Cerebellar nuclear complex (tissue), 1 donor: Measurements from ENCODE around the gene PLEKHH3.

Experiments used
- DNase-seq, 2 experiments: peaks; one replicate each; lab custom pipeline; 2025; lab: John Stamatoyannopoulos, UW

Gene PLEKHH3

DNA sequence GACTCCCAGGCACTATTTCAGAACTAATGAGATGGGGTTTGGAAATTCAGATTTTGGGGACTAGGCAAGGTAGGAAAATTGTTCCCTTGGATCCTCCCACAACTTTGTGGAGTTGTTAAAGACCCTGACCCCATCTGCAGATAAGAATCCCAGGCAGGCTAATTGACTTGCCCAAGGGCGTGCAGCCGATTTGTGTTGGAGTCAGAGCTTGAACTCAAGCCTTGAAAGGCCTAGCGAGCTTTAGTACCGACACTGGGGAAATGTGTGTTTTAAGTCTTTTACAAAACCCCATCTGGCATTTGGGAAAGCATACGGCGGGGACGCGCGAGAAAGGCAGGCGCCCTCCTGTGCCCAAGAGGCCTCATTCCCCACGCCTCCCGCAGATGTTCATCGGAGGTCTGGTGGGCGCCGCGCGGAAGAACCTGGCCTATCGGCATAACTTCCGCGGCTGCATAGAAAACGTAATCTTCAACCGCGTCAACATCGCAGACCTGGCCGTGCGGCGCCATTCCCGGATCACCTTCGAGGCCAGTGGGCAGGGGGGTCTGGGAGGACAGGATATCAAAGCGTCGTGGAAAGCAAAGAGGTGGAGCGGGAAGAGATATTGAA, 9.8 kb upstream of the PLEKHH3 start:
- no peak for DNase-seq

DNA sequence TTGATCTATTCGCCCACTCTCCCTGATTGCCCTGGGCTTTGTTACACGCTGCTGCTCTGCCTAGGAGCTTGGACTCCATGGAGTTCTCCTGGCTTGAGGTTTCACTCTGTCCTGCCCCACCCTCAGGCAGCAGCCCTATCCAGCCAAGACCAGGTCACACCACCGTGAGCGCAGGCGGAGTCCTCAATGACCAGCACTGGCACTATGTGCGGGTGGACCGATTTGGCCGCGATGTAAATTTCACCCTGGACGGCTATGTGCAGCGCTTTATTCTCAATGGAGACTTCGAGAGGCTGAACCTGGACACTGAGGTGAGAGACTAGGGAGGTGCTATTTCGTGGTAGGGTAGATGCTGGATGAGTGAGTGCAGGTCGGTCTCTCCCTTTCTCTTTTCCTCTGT, 9.0 kb upstream of the PLEKHH3 start:
- DNase-seq: no peak

DNA sequence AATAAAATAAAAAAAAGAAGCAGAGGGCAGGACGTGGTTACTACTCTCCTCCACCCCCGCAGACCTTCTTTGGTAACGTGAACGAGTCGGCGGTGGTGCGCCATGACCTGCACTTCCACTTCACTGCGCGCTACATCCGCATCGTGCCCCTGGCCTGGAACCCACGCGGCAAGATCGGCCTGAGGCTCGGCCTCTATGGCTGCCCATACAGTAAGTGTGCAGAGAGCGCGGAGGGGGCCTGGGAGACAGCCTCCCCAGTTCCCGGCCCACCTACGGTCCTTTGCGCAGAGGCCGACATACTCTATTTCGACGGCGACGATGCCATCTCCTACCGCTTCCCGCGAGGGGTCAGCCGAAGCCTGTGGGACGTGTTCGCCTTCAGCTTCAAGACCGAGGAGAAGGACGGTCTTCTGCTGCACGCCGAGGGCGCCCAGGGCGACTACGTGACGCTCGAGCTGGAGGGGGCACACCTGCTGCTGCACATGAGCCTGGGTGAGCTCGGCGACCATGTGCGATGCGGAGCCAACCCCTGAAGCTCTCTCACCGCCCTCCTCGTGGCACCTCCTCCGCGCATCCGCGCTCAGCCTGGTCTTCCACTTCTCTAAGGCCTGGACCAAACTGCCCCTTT, 8.2 kb upstream of the PLEKHH3 start:
- DNase-seq: no peak

DNA sequence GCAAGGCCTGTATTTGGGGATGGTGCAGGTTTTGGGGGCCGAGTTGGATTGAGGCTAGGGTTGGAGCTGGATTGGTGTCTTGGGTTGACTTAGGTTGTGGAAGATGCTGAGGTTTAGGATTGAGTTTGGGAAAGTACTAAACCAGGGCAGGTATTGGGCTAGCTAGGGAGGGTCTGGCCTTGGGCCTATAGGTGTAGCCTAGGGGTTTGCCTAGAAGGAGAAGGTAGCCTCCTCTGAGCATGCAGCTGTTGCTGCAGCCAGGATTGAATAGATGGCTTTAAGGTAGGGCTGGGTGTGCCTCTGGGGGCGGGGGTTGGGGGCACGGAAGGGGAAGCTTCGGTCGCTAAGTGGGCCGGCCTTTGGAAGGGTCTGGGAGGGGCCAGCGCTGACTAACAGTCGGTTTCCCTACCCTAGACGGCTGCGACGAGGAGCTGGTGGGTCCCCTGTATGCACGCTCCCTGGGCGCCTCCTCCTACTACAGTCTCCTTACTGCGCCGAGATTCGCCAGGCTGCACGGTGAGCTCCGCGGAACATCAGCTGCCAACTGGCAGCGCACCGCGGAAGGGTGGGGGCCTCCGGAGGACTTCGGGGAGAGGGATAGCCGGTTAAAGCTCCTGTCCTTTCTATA, 6.7 kb upstream of the PLEKHH3 start:
- peak in 1 of 2 experiments; percentile 47 for DNase-seq

DNA sequence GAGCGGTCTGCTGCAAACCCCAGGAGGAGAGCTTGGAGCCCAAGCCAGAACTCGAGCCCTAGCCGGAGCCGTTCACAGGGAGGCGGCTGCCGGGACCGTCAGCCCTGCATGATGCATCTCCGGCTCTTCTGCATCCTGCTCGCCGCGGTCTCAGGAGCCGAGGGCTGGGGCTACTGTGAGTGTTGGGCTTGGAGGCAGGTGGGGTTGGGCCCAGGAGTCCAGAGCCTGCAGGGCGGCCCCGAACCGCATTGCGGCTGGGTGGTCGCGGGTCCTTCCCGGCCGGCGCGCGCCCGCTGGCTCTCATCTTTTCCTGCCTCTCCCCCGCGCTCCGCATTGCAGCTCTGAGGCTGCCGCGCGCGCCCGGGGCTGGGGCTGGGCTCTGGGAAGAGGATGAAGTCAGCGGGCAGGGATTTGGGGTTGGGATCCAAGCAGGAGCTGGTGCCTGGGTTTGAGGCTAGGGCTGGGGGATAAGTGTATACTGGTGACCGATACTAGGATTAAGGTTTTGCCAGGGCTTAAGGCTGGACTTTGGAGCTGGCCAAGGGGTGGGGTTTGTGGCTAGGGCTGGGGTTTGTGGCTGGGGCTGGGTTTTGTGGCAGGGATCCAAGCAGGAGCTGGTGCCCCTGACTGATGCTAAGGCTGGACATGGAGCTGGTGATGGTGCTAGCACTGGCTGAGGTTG, 6.1 kb upstream of the PLEKHH3 start:
- peak in 1 of 2 experiments; percentile 19 for DNase-seq

DNA sequence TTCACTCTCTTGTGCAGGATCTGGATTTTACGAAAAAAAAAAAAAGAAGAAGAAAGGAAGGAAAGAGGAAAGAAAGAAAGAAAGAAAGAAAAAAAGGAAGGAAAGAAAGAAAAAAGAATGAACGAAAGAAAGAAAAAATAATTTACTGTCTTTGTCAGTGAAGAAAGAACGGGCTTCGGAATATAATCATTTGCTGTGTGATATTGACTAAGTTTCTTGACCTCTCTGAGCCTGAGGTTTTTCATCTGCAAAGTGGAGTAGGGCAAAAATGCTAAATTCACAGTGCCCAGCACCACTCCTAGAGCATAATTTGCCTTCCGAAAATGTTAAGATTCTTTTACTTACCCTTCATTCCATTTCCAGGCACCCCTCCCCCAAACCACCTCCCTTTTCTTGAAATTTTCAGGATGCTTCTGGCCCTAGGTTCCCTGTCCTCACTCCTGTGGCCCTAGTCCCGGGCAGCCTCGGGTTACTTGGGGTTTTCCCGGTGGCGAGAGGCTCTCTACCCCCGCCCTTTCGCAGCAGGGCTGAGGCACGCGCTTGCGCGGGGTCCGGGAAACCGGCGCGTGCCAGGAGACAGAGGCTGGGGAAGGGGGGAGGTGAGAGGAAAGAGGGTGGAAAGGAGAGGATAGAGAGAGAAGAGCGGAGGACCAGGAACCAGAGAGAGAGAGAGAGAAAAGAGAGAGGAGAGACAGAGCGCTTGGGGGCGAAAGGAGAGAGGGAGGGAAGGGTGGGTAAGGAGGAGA, 5.4 kb upstream of the PLEKHH3 start, which contains the start of gene CNTNAP1:
Gene CNTNAP1, plus strand, starts transcription at position 556 of the 746 bp plus-strand sequence. CDS start 299 bp downstream, outside the sequence.
- DNase-seq: peak in 1 of 2 experiments; percentile 40

DNA sequence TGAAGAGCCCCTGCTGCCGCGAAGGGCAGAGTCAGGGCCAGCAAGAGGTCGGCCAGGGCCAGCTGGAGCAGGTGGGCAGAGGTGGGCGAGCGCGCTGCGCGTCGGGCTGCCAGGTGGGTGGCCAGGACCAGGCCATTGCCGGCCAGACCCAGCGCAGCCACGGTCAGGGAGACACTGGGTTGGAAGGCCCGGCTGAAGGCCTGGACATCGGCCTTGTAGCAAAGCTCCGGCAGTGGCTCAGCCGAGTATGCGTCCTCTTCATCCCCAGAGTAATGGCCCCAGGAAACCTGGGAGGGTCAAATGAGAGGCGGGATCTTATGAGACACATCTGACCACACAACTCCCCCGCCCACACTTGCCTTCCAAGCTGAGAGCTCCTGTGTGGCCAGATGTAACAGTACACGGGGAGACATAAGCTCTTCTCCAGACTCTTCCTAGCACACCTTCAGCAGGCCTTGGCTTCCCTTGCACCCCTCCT, 3.6 kb upstream of the PLEKHH3 start:
- DNase-seq: no peak

DNA sequence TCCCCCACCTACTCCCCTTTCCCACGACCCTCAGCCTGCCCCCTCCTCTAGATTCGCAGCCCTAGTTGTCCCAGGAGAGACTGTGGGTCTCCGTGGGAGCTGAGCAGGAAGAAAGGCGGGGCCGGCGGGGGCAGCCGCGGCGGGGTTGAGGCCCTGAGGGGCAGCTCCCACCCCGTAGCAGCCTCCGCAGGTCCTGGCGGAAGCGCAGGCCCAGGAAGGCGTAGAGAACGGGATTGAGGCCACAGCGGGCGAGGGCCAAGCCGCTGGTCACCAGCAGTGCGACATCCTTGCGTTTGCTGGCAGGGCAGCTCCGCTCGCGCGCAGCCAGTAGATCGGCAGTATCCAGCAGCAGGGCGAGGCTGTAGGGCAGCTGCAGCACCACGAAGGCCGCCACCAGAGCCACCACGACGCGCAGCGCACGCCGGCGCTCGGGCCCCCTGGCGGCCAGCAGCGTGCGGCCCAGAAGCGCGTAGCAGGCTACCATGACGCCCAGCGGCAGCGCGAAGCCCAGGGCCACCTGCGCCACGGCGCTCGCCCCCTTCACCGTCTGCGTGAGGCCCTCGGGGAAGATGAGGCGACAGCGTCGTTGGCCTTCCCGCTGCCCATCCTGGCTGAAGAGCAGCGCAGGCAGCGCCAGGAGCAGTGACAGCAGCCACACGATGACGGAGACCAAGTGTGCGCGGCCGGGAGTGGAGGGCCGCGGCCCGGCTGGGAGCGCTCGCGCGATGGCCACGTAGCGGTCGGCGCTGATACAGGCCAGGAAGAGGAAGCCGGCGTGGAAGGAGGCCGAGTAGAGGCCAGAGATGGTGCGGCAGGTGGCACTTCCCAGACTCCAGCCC, 2.9 kb upstream of the PLEKHH3 start:
- no peak for DNase-seq

DNA sequence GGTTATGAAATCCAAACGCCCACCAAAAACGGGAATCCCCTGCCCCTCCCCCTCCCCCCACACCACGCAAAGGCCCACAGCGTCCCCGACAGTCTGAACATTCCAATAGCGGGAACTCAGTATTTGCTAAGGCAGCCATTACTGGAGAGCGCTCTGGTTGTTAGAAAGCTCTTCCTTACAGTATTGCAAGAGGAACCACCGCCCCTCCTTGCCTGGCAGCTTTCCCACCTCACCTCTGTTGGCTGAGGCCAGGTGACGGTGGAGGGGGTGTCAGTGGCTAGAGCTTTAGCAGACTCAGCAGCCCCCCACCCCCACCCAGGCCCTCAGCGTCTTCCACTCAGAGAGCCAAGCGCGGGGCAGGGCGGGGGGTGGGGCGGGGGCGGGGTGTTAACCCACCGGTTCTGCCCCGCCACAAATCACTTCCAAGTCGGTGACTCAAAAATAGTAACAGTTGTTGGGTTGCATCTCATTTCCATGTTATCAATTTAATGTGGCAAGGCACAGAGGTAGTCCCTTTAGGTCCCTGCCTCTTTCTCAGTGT, 2.2 kb upstream of the PLEKHH3 start:
- no peak for DNase-seq

DNA sequence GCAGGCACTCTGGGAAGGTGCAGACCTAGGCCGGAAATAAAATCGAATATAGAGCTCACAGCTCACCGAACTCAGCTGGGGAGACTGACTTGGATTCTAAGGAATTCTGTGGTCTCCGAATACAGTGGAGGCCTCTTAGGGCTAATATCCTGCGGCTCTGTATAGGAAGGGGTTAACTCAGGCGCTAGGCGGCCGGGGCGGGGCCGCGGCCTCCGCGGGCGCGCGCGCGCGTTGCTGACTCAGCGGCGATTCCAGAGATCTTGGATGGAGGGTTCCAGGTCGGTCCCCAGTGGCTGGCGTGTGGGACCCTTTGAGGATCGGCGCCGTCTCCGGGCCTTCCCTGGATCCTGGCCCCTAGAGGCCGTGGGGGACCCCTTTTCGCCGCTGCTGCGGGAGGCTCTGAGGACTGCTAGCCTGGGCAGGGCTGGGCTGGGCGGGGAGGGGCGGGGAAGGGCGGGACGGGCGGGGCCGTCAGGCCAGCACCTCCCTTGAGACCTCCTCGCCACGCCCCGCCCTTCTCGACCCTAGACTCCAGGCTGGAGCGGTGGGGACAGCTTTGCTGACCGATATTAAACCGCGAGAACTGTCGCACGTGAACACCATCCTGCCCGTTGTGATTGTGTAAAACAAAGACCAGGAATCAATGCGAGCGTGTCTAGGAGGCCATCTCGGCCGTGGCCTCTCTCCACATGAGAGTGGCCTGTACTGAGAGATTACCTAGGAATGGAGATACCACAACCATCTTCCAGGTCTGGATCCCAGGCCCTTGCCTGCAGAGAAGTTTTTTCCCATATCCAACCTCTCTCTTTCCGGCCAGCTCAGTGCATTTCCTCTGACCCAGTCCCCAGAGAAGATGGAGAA, 1.4 kb upstream of the PLEKHH3 start:
- DNase-seq: peak in 1 of 2 experiments; percentile 72

DNA sequence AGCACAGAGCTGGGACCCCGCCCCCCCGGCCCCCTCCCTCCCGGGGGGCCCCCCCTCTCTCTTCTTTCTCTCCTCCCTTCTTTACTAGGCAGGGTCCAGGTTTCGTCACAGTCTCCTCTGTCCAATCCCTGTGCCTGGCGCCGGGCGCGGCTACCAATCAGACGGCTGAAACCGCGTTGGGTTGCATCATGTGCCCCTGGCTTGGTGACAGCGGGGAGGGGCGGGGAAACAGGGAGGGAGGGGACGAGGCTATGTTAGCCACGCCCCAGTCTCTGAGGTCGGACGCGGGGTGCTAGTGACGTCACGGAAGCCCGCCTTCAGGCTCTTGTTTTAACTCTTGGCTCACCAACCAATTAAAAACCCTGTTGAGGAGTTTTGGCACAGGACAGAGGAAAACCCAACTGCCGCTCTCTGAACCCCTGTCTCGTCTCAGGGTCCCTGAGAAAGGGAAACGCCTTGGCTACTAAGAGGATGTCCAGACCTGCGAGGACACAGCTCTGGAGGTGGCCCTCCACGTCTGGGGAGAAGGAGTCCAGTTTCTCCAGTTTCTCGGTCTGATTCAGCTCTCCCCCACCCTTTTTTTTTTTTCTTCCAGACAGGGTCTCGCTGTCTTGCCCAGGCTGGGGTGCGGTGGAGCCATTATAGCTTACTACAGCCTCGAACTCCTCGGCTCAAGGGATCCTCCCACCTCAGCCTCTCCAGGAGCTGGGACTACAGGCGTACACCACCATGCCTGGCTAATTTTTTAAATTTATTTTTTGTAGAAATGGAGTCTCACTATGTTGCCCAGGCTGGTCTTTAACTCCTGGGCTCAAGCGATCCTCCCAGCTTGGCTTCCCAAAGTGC, 441 bp upstream of the PLEKHH3 start:
- peak; percentile 95 for DNase-seq

DNA sequence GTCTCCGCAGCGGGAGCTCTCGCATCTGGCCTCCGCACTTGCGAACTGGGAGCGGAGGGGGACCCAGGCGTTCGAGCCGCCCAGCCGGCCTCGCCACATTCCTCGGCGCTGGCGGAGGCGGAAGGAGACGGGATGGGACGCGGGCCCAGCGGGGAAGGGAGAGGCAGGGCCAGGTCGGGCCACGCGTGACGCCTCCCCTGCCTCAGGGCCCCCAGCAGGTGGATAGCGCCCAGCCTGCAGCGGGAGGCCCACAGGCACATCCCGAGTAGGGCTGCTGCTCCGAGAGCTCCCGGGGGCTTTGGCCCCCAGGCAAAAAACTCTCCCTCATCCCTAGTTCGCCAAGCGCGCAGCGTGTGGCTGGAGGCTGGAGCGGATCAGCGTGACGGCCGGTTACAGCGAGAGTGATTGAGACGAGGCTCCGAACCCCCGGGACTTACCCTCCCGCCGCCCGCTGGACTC, 800 bp downstream of the PLEKHH3 start:
- no peak for DNase-seq

DNA sequence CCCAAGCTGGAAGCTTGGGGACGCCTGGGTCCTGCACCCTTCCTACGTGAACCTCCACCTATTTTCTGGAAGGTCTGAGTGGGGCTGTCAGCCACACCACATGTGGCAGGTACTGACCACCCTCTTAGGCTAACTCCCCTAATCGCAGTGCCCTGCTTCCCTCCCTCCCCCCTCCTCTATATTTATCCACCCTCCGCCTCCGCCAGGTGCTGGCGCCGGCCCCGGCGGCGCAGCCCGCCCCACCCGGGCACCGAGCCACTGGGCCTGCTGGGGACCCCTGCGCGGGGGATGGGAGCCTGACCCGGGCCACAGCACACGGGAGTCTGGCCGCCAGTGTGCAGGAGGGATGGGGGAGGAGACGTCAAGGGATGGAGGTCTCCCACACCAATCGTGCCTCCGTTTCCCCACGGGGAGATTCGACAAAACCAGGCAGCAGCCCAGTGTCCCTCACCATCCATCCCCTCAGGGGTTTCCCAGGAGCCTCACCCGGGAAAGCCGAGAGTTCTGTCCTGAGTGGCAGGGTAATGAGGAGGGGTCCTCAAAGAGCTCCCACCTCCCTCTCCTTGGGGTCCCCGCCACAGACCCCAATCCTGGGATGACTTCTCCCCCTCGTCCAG, 1.3 kb downstream of the PLEKHH3 start:
- no peak for DNase-seq

DNA sequence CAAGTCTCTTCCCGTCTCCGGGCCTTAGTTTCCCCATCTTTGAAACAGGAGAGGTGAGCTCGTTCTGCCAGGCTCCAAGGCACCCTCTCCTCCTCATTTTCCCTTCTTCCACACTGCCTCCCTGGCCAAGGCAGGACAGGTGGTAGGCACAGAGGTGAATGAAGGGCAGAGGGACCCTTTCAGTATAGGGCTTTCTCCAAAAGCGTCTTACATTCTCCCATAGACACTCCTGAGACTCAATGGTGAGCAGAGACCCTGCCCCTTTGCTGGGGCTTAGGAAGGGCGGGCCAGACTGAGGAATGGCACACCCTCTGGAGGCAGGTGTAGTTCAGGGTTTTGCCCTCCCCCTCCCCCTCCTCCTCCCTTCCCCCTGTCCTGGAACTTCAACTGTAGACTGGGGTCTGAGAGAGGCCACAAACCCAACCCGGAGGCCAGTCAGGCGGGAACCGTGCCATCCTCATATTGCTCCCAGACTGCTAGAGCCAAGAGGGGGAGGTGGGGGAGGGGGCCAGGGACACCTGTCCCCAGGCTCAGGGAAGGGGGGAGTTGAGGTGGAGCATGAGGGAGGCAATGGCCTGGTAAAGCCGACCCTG, 1.9 kb downstream of the PLEKHH3 start:
- no peak for DNase-seq

DNA sequence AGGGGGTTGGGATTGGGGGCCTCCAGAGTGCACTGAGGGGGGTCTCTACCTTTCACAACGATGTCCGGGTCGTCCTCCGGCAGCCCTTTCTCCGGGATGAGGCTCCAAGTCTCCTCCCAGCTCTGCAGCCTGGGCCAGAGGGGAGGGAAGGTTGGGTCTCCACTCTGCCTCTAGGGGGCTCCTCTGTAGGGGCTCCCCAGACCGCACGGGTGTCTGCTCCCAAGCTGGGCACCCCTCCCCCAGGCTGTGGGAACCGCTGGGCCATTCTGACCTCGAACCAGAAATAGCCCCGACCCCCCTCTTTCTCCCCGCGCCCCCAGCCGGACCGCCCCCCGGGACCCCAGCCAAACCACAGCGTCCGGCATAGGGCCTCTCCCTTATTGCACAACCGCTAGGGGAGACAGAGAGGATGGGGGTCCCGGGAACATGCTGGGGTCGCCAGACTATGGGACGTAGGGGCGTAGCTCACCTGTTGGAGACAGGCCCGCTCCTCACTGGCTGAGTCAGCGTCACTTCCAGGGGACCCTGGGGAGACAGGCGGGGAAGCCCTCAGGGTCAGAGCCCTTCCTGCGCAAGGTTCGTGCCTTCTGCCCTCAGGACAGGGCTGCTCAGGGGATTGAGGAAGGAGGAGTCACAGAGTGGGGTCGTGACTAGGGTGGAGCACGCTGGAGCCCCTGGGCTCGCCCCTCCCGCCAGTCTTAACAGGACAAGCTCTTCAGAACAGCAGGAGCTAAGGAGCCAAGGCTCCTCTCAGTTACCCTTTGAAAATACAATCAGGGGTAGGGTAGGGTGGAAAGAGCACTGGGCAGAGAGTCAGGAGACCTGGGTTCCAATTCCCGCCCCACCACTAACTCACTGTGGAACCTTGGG, 2.7 kb downstream of the PLEKHH3 start:
- no peak for DNase-seq

DNA sequence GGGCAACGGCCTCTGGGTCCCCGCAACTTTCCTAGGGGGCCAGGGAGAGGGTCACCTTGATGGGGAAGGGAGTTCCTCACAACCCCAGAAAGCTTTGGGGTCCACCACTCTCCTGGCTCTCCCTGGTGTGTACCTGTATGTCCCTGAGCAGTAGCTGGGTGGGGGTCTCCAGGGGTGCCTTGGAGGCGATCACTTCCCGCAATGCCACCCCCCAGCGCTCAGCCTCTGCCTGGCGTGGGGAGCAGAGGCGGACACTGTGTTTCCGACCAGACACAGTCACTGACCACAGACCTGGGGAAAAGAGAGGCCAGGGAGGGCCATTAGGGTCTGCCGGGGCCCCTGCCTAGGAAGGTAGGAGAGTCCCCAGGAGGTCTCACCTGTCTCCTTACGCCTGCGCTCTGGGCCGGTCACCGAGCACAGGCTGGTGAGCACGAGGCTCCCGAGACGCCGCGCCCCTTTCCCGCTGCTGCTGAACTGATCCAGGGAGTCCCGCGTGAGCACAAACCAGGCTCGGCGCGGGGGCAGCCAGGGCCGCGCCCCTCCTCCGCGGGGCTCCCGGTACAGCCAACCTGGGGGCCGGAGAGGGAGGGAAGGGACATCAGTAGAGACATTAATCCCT, 3.4 kb downstream of the PLEKHH3 start:
- DNase-seq: no peak
